Hippocampal formation (tissue), 2 donors: ENCODE data around the gene COPS4.

Source experiments
- DNase-seq, 2 donors: peaks; one replicate each; lab custom pipeline; 2025; lab: John Stamatoyannopoulos, UW

COPS4 gene

GRCh38 chr4:83121246-83121645 lies 86.3 kb downstream of the COPS4 start:
- DNase-seq: no peak

DNA sequence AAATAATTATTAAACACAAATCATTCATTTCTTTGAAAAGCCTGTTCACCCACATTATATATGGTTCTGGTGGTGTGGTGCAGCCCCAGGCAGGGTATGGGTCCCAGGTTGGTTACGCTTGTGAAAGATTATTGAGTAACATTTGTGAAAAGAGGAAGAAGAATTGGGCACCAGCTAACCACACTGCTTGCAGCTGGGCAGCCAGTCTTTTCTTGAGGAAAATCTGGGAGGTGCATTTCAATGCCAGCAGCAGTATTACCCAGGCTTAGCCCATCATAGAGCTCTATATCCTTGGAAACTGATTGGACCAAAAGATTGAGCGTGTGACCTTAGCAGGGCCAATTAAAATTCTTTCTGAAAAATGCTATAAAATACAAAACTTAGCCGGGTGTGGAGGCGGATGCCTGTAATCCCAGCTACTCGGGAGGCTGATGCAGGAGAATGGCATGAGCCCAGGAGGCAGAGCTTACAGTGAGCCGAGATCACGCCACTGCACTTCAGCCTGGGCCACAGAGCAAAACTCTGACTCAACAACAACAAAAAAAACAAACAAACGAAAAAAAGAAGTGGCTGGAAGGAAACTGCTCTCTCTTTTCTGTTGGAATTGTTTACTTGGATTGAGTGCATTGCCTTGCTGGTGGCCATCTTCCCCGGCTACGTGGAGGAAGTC lies 89.3 kb downstream of the COPS4 start:
- DNase-seq: peak in 1 of 2 donors; percentile 4
